Stimulated activated CD4-positive, alpha-beta T cell treated with anti-CD3 and anti-CD28 coated beads, TNF-alpha, amount 100 ng/mL, for 24 hours (primary cell): ENCODE measurements around the gene TRPM5.

ENCODE experiments used
- DNase-seq, 3 experiments: peaks; one replicate each; pipeline ENCODE4 v3.0.0-alpha.2; 2020; ENCODE audit warnings: low read depth in 3 of 3

TRPM5 gene

GRCh38 chr11:2421226-2421994, 22.9 kb downstream of the TRPM5 start:
- no peak for DNase-seq

- DNase-seq: peak; percentile 52 to 69 (median 57)
Observed at GRCh38 chr11:2420502-2421225, 23.6 kb downstream of the TRPM5 start.

GRCh38 chr11:2419638-2420501, 24.4 kb downstream of the TRPM5 start:
- peak; percentile 31 to 61 (median 43) for DNase-seq

GRCh38 chr11:2418693-2419360, 25.5 kb downstream of the TRPM5 start:
- DNase-seq: no peak

- DNase-seq: no peak
Observed at GRCh38 chr11:2417856-2418692, 26.2 kb downstream of the TRPM5 start.

DNA sequence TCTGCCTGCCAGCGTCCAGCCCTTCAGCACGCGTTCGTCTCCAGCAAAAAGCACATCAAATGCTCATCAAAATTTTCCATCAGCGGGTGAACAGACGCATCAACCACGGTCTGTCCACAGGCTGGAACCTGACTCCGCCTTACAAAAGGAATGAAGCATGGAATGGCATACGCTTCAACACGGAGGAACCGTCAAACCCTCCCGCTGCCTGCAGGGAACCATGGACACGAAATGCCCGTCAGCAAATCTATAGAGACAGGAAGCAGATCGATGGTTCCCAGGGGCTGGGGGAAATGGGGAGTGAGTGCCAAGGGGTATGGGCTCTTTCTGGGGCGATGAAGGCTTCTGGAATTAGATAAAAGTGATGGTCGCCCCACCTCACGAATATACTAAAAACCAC, 27.5 kb downstream of the TRPM5 start:
- DNase-seq: no peak

GRCh38 chr11:2415601-2416380, 28.5 kb downstream of the TRPM5 start:
- no peak for DNase-seq

- DNase-seq: no peak
Observed at GRCh38 chr11:2415171-2415570, 29.1 kb downstream of the TRPM5 start.

- DNase-seq: no peak
Observed at GRCh38 chr11:2414616-2415015, 29.7 kb downstream of the TRPM5 start.

DNA sequence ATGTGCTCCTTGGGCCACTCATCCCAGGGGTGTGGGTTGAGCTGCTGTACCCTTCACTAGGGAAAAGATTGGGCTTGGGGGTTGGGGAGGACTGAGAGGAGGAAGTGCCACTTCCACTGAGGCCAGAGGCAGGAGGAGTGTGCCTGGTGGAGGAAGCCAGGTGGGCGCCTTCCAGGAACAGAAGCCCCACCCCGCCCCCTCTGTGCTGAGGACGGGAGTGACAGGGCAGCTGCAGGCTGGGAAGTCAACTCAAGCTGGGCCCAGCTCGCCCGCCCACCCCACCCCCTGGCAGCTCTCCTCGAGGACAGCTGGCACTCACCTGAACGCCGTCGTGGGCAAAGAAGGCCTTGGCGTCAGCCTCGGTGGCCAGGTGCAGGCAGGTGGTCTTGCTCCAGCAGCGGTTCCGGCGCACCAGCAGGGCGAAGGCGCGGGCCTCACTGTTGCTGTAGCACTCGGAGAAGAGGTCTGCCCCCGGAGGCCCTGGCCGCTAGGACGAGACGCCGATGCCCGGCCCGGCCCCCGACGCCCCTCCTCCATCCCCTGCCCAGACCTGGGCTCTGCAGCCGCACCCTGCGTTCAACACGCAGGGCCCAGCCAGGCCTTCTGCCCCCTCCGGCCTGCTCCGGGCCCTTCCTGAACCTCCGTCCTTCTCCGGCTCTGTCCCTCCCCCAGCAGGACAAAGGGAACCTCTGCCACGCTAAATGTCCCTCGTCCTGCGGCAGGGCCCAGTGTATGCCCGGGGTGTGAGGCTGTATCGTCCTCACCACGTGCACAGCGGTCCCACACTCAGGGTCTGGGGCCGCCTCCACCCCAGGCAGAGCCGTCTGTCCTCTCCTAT, 30.4 kb downstream of the TRPM5 start:
- no peak for DNase-seq

DNA sequence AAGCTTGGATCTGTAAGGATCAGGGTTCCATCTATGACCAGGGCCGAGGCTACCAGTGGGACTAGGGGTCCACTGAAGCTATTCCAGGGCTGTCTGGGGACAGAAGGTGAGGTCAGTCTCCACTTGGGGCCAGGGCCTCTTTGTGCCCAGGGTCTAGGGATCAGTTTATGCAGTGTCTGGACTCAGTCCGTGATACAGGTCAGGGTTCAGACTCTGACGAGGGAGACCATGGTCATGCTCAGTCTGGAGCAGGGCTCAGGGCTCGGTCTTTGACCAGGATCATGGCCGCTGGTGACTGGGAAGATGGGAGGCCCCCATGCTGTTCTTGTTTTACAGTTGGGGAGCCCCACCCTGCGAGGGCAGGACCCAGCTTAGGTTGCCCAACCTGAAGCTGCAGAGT, 32.0 kb downstream of the TRPM5 start:
- no peak for DNase-seq

DNA sequence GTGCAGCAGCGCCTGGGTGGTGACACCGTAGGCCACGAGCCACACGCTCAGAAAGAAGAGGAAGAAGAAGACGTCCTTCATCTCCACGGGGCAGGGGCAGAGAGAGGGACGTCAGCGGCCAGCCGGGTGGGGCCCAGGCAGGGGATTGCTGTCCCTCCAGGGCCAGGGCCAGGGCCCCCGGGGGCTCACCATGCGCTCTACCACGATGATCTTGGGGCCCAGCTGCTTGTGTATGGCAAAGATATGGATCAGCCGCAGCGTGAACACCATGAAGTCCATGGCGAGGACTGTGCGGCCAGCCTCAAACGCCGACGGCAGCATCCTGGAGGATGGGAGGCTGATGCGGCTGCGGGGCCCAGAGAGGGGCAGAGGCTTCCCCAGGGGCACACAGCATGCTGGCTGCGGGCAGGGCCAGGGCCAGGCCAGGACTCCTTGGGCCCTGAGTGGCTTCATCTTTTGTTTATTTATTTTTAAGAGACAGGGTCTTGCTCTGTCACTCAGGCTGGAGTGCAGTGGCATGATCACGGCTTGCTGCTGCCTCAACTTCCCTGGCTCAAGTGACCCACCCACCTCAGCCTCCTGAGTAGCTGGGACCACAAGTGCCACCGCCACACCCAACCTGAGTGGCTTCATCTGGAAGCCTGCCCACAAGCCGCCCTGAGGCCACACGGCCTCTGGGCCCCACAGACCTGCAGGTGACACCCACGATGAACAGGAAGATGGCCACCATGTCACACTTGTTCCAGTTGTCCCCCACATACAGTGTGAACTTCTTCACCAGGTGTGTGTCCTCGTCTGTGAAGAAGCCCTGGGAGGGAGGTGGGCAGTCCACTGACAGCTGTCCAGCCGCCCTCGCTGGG, 32.6 kb downstream of the TRPM5 start:
- DNase-seq: no peak

- DNase-seq: no peak
Observed at GRCh38 chr11:2410616-2411015, 33.7 kb downstream of the TRPM5 start.

GRCh38 chr11:2409611-2410468, 34.5 kb downstream of the TRPM5 start:
- DNase-seq: no peak

DNA sequence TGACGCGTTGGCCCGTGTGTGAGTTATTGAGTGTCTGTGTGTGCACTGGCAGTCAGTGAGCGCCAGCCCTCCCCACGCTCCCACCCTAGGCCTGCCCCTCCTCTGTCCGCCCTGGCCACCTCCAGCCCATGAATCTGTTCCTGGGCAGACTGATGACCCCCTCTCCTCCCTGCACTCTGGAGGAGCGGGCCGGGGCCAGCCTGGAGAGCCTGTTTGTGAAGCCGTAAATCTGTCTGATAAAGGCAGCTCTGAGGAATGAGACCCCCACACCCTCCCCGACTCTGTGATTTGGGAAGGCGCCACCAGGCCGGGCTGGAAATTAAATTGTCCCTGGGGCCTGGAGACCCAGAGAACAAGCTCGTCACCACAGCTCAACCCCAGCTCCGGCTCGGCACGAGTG, 35.2 kb downstream of the TRPM5 start:
- no peak for DNase-seq

GRCh38 chr11:2408671-2409070, 35.6 kb downstream of the TRPM5 start:
- no peak for DNase-seq

- DNase-seq: no peak
Observed at GRCh38 chr11:2406878-2407410, 37.4 kb downstream of the TRPM5 start.
